Effector CD4-positive, alpha-beta T cell (primary cell): ENCODE measurements around the gene CHMP3.
"Not testable (repeated sequence)": the region's sequence is repeated elsewhere in the genome, so short reads cannot be mapped to it uniquely, and the experiment has no call there.

Experiments used
- DNase-seq: peaks from one replicate; pipeline ENCODE4 v3.0.0-alpha.2; 2020
- total RNA-seq: gene quantifications from one replicate; lab custom pipeline; 2026; lab: John Stamatoyannopoulos, UW

The CHMP3 gene
- 35.6 reads per million, percentile 60 among the genes with 10 or more reads in this experiment for total RNA-seq

GRCh38 chr2:86562922-86563649, at the start of gene CHMP3:
Gene CHMP3, minus strand, starts transcription at chr2:86563443. Its CDS starts 95 bp downstream, at chr2:86563348.
- peak; percentile 93 for DNase-seq

- DNase-seq, result no peak
Measured at GRCh38 chr2:86610871-86611270, 47.6 kb upstream of the CHMP3 start.

GRCh38 chr2:86608832-86609410, 45.7 kb upstream of the CHMP3 start:
- no peak for DNase-seq

- DNase-seq, result no peak
Measured at GRCh38 chr2:86603905-86604304, 40.7 kb upstream of the CHMP3 start.

GRCh38 chr2:86598966-86599365, 35.7 kb upstream of the CHMP3 start:
- no peak for DNase-seq

GRCh38 chr2:86596118-86596517, 32.9 kb upstream of the CHMP3 start:
- no peak for DNase-seq

- DNase-seq, result no peak
Measured at GRCh38 chr2:86593266-86593665, 30.0 kb upstream of the CHMP3 start.

- DNase-seq, result no peak
Measured at GRCh38 chr2:86592547-86593230, 29.4 kb upstream of the CHMP3 start.

- not testable (repeated sequence) for DNase-seq
Measured at GRCh38 chr2:86589701-86590100, 26.5 kb upstream of the CHMP3 start.

- no peak for DNase-seq
Measured at GRCh38 chr2:86584151-86584913, 21.1 kb upstream of the CHMP3 start.

- no peak for DNase-seq
Measured at GRCh38 chr2:86580560-86580959, 17.3 kb upstream of the CHMP3 start.

- DNase-seq, result no peak
Measured at GRCh38 chr2:86577817-86578456, 14.7 kb upstream of the CHMP3 start.

GRCh38 chr2:86570059-86570458, 6.8 kb upstream of the CHMP3 start:
- no peak for DNase-seq

- no peak for DNase-seq
Measured at GRCh38 chr2:86566821-86567190, 3.6 kb upstream of the CHMP3 start.

- DNase-seq, result no peak
Measured at GRCh38 chr2:86566158-86566820, 3.0 kb upstream of the CHMP3 start.

GRCh38 chr2:86563650-86564061, 413 bp upstream of the CHMP3 start:
- no peak for DNase-seq

GRCh38 chr2:86562485-86562921, 740 bp downstream of the CHMP3 start:
- no peak for DNase-seq

- DNase-seq, result no peak
Measured at GRCh38 chr2:86557836-86558235, 5.4 kb downstream of the CHMP3 start.

- DNase-seq, result no peak
Measured at GRCh38 chr2:86556508-86556907, 6.7 kb downstream of the CHMP3 start.

- DNase-seq, result no peak
Measured at GRCh38 chr2:86552889-86553288, 10.4 kb downstream of the CHMP3 start.

- DNase-seq, result not testable (repeated sequence)
Measured at GRCh38 chr2:86549963-86550725, 13.1 kb downstream of the CHMP3 start.
